ENCODE measurements around the gene PRR15L. TPM values are rescaled to one million over a fixed set of nuclear protein-coding genes. Genes with fewer than 3 reads are reported as not detected.

Gene PRR15L
- total RNA-seq, 4 donors from 2014 or later = 63.6 to 150 (median 127) TPM

DNA sequence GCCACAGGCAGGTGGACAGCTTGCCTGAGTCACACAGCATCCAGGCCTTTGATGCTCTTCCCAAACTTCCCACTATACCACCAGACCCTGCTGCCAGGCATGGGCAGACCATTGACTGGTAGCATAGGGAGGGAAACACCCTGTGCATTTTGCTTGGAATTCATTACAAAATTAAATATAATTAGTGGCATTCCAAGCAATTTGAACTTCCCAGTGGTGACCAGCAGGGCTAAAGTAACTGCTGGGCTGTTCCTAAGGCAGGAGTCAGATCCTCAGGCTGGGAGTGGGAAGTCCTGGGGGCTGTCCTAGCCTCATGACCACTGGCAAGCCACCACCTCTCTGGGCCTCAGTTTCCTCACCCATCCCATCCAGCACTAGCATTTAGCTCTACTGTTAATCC is 3.8 kb downstream of the PRR15L start:
- Histone ChIP-seq H3K4me1 (peaks cover 63 to 72% of the 10 kb centered on the region in 2 donors), H3K36me3 (peaks cover 0 to 3% of the 10 kb centered on the region in 2 donors), H3K27me3 (no peaks in the 10 kb centered on the region), H3K27ac (peak overlapping the region; percentile 92 to 97 (median 96)), H3K4me3 (replicated peaks in 1 of 3) (no peak overlapping the region), H3K9me3 (no peaks in the 10 kb centered on the region)
- TF ChIP-seq, protein P1, sequence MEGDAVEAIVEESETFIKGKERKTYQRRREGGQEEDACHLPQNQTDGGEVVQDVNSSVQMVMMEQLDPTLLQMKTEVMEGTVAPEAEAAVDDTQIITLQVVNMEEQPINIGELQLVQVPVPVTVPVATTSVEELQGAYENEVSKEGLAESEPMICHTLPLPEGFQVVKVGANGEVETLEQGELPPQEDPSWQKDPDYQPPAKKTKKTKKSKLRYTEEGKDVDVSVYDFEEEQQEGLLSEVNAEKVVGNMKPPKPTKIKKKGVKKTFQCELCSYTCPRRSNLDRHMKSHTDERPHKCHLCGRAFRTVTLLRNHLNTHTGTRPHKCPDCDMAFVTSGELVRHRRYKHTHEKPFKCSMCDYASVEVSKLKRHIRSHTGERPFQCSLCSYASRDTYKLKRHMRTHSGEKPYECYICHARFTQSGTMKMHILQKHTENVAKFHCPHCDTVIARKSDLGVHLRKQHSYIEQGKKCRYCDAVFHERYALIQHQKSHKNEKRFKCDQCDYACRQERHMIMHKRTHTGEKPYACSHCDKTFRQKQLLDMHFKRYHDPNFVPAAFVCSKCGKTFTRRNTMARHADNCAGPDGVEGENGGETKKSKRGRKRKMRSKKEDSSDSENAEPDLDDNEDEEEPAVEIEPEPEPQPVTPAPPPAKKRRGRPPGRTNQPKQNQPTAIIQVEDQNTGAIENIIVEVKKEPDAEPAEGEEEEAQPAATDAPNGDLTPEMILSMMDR (IDR thresholded peaks at IDR 0.05) = peak in 2 of 6 experiments; percentile 17 to 21
- no peak for TF ChIP-seq POLR2A (IDR thresholded peaks at IDR 0.05)
- DNase-seq = no peak
- intact Hi-C loops (cut with DNase I) = no loop called here

DNA sequence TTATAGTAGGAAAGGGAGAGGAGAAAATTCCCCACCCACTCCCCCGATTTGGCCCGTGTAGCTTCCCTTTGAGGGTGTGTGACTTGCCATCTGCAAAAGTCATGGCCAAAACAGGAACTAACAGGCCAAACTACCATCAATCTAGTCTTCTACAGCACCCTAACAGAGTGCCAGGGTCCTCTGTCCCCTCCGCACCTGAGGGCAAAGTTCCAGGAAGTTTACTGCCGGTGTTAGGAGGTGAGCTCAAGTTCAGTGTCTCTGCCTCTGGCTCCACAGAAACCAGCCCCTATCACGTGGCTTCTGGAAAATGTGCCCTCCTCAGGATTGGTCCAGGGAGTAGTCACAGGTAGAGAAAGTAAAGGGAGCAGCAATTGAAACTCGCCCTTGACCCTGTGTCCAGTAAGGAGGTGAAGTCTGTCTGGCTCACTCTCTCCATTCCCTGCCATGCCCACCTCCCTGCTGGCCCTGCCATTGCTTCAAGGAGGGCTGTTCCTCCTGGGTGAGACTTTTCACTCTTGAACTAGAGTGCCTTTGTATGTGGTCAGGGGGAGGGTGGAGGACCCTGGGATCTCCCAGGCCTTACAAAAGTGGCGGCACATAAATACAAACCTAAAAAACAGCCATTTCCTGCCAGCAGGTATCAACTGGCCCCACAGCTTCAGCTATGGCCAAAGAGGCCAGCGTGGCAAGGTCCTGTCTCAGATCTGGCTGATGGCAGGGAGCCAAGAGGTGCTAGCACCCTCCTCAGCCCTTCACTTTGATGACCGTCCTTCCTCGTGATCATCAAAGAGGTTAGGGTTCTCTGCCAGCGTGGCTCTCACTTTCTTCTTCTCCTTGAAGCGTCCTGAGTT is 5.3 kb downstream of the PRR15L start:
- no peaks in the 10 kb centered on the region for H3K9me3 ChIP-seq
- peaks cover 0 to 3% of the 10 kb centered on the region in 2 donors for H3K36me3 ChIP-seq
- peaks cover 58 to 69% of the 10 kb centered on the region in 2 donors for H3K4me1 ChIP-seq
- peak in 1 of 2 donors; percentile 29 for TF ChIP-seq POLR2A (IDR thresholded peaks at IDR 0.05)
- TF ChIP-seq, protein P1 (IDR thresholded peaks at IDR 0.05) = no peak
- H3K4me3 ChIP-seq (replicated peaks in 1 of 3) = no peak overlapping the region
- H3K27ac ChIP-seq = peak overlapping the region; percentile 92 to 97 (median 96)
- no peaks in the 10 kb centered on the region for H3K27me3 ChIP-seq
- 54 to 55% methylated on average over 12 of the region's 12 CpGs for WGBS, 2 donors
- peak; percentile 48 to 57 for DNase-seq
- intact Hi-C loops (cut with DNase I) = no loop called here

DNA sequence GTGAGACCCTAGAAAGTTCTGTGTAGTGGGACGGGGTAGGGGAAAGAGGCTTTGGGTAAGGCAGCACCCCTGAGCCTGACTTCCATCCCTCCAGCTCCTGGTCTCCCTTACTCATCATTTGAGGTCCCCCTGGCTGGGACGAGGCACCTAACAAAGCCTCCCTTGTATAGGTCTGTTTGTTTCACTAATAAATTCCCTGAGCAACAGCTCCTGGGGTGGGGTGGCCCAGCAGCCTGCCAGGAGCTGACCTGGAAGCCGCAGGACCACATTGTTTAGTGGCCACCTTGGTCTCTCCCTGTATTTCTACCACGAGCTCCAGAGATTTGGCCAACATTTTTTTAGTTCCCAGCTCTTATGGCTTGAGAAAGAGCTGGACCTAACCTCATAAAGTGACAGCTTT is 7.2 kb downstream of the PRR15L start:
- Histone ChIP-seq H3K27ac (peak overlapping the region; percentile 92 to 97 (median 96)), H3K9me3 (no peaks in the 10 kb centered on the region), H3K27me3 (no peaks in the 10 kb centered on the region), H3K36me3 (peaks cover 0 to 3% of the 10 kb centered on the region in 2 donors), H3K4me3 (replicated peaks in 1 of 3) (no peak overlapping the region), H3K4me1 (peaks cover 62 to 77% of the 10 kb centered on the region in 2 donors)
- 69 to 84% methylated on average over 4 of the region's 4 CpGs for WGBS, 2 donors
- no peak for DNase-seq
- intact Hi-C loops (cut with DNase I) = no loop called here
- no peak for TF ChIP-seq POLR2A (IDR thresholded peaks at IDR 0.05)
- TF ChIP-seq, protein P1 (IDR thresholded peaks at IDR 0.05) = no peak

DNA sequence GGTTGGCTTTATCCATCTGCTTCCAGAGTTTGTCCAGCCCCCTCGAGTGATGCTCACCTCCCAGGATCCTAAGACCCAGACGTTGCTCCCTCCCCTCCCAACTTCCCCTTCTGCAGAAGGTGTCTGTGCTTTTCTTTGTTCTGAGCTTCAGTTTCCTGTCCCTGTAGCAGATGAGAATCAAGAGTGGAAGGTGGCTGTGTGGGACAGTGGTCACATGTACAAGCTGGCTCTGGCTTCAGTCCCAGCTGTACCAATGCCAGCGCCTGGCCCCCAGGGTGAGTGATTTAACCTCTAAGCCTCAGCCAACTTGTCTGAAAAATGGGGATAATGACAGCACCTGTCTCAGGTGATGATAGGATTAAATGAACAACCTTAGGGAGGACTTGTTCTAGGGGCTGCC is 7.7 kb downstream of the PRR15L start:
- 23 to 24% methylated on average over 3 of the region's 3 CpGs for WGBS, 2 donors
- Histone ChIP-seq H3K4me1 (peaks cover 67 to 82% of the 10 kb centered on the region in 2 donors), H3K4me3 (replicated peaks in 1 of 3) (no peak overlapping the region), H3K36me3 (peaks cover 0 to 3% of the 10 kb centered on the region in 2 donors), H3K27me3 (no peaks in the 10 kb centered on the region), H3K9me3 (no peaks in the 10 kb centered on the region), H3K27ac (peak overlapping the region; percentile 92 to 97 (median 96))
- peak; percentile 84 to 88 for DNase-seq
- intact Hi-C loops (cut with DNase I) = loop anchor here (2.0 kb wide), 1 partner anchor 21 kb away; the partner anchor contains the start of gene CDK5RAP3
- TF ChIP-seq, protein P1 (IDR thresholded peaks at IDR 0.05) = no peak
- TF ChIP-seq POLR2A (IDR thresholded peaks at IDR 0.05) = no peak

All from thyroid gland (tissue), 4 donors.